Neural cell (in vitro differentiated cells): ENCODE data around the gene CELA3A. TPM values are rescaled to one million over a fixed set of nuclear protein-coding genes. Genes with fewer than 3 reads are reported as not detected.

ENCODE experiments used
- H2AFZ ChIP-seq: fragments of 200-600, 300-800 bp; sonication (generic), shearing (Covaris generic); 2 replicates; pipeline ENCODE4 v1.6.0; 2014; ENCODE audit warnings: low read depth, mild to moderate bottlenecking, antibody characterized with exemption, low read length, moderate library complexity
- H3F3A ChIP-seq: fragments of 200-600 bp; shearing (Covaris generic); 2 replicates; pipeline ENCODE4 v1.6.1; 2016; ENCODE audit warnings: mild to moderate bottlenecking, moderate library complexity, mixed read lengths, antibody characterized with exemption, low read length; ENCODE audit not compliant: insufficient read depth, poor library complexity, severe bottlenecking
- H3K27ac ChIP-seq: fragments of 200-600, 300-800 bp; sonication (generic), shearing (Covaris generic); 2 replicates; pipeline ENCODE4 v1.5.1; 2014; ENCODE audit warnings: mild to moderate bottlenecking, low read length, moderate library complexity
- H3K27me3 ChIP-seq: fragments of 300-800, 200-600 bp; sonication (generic), shearing (Covaris generic); 2 replicates; pipeline ENCODE4 v1.6.0; 2014; ENCODE audit warnings: mild to moderate bottlenecking, low read depth, low read length, moderate library complexity; ENCODE audit not compliant: insufficient read depth
- H3K36me3 ChIP-seq: fragments of 300-800, 200-600 bp; sonication (generic), shearing (Covaris generic); 2 replicates; pipeline ENCODE4 v1.5.1; 2014; ENCODE audit warnings: mild to moderate bottlenecking, antibody characterized with exemption, low read length, moderate library complexity; ENCODE audit not compliant: insufficient read depth
- H3K4me2 ChIP-seq: fragments of 300-800, 200-600 bp; sonication (generic), shearing (Covaris generic); 2 replicates; pipeline ENCODE4 v1.6.0; 2014; ENCODE audit warnings: mild to moderate bottlenecking, low read length
- H3K4me3 ChIP-seq: fragments of 300-800, 200-600 bp; sonication (generic), shearing (Covaris generic); 2 replicates; pipeline ENCODE4 v1.5.1; 2014; ENCODE audit warnings: mild to moderate bottlenecking, low read length, moderate library complexity
- H3K79me2 ChIP-seq: fragments of 200-600 bp; shearing (Covaris generic); replicated peaks from 2 replicates; pipeline ENCODE4 v1.6.0; 2014; ENCODE audit warnings: mild to moderate bottlenecking, low read length, moderate library complexity; ENCODE audit not compliant: insufficient read depth
- H3K9ac ChIP-seq: fragments of 300-800, 200-600 bp; sonication (generic), shearing (Covaris generic); 2 replicates; pipeline ENCODE4 v1.6.1; 2016; ENCODE audit warnings: mild to moderate bottlenecking, low read length, mixed read lengths
- H3K9me2 ChIP-seq: fragments of 200-600 bp; shearing (Covaris generic); 2 replicates; pipeline ENCODE4 v1.6.1; 2016; ENCODE audit warnings: mild to moderate bottlenecking, low read length, mixed read lengths; ENCODE audit not compliant: insufficient read depth
- H3K9me3 ChIP-seq: fragments of 200-600, 300-800 bp; sonication (generic), shearing (Covaris generic); 2 replicates; pipeline ENCODE4 v1.6.1; 2016; ENCODE audit warnings: mild to moderate bottlenecking, mixed run types, low read length, moderate library complexity, mixed read lengths
- H4K20me1 ChIP-seq: fragments of 200-600 bp; shearing (Covaris generic); 2 replicates; pipeline ENCODE4 v1.6.1; 2016; ENCODE audit warnings: mild to moderate bottlenecking, mixed run types; ENCODE audit not compliant: insufficient read depth
- EP300 ChIP-seq: fragments of 450-650 bp; conservative IDR thresholded peaks from 2 replicates; pipeline ENCODE4 v1.6.1; 2014; ENCODE audit warnings: antibody characterized with exemption, mild to moderate bottlenecking, moderate library complexity; ENCODE audit not compliant: poor library complexity, severe bottlenecking
- EZH2 ChIP-seq: fragments of 200-600, 300-800 bp; shearing (Covaris generic), sonication (generic); IDR thresholded peaks from 2 replicates; pipeline ENCODE4 v1.6.1; 2014; ENCODE audit warnings: antibody characterized with exemption, low read length, borderline replicate concordance, mild to moderate bottlenecking; ENCODE audit not compliant: insufficient read depth, poor library complexity, severe bottlenecking
- MXI1 ChIP-seq: fragments of 450-650 bp; conservative IDR thresholded peaks from 2 replicates; pipeline ENCODE4 v1.6.1; 2014; ENCODE audit warnings: antibody characterized with exemption, mild to moderate bottlenecking; ENCODE audit not compliant: poor library complexity, severe bottlenecking
- POLR2AphosphoS5 ChIP-seq: IDR thresholded peaks from 2 replicates; pipeline ENCODE4 v1.6.1; 2012
- RAD21 ChIP-seq: fragments of 450-650 bp; conservative IDR thresholded peaks from 2 replicates; pipeline ENCODE4 v1.6.1; 2014; ENCODE audit warnings: antibody characterized with exemption, mild to moderate bottlenecking, moderate library complexity
- REST ChIP-seq: IDR thresholded peaks from 2 replicates; pipeline ENCODE4 v1.6.1; 2012; ENCODE audit warnings: borderline replicate concordance
- SMC3 ChIP-seq: fragments of 450-650 bp; conservative IDR thresholded peaks from 2 replicates; pipeline ENCODE4 v1.6.1; 2014; ENCODE audit warnings: antibody characterized with exemption, mild to moderate bottlenecking, moderate library complexity; ENCODE audit not compliant: poor library complexity
- TAF1 ChIP-seq: IDR thresholded peaks from 2 replicates; pipeline ENCODE4 v1.6.1; 2012; ENCODE audit warnings: low read depth
- polyA plus RNA-seq: library from polyadenylated mRNA; depleted of rRNA; stranded (reverse); fragments of >200 nt; gene quantifications from 2 replicates; pipeline ENCODE4 v1.2.3, GENCODE V29; 2014
- TF ChIP-seq, protein P1 (sequence below): fragments of 450-650 bp; IDR thresholded peaks from 2 replicates; pipeline ENCODE4 v1.5.1; 2014; ENCODE audit warnings: antibody characterized with exemption, mild to moderate bottlenecking, moderate library complexity; ENCODE audit not compliant: poor library complexity, severe bottlenecking

Gene CELA3A
- polyA plus RNA-seq, 1 donor from 2014 or later: not detected

DNA sequence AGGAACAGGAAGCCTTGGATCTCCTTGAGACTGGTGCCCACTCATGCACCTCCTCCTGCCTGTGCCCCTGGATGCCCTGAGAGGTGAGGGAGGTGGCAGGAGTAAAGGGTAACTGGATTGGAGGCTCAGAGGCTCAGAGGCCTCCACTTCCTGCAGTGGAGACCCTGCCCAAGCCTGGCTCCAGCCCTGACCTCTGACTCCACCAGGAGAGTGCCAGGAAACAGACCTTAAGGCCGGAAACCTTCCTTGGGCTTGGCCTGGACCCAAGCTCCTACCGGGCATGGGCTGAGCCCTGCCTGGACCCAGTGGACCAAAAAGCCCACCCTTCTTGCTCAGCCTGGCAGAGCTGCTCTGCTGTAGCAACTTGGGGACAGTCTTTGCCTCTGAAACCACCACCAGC is 39.7 kb upstream of the CELA3A start:
- no peaks in the 10 kb centered on the region for H3K79me2 ChIP-seq
- H3K9me2 ChIP-seq: no peaks in the 10 kb centered on the region
- H2AFZ ChIP-seq: no peak overlapping the region
- H3K4me2 ChIP-seq: no peak overlapping the region
- no peaks in the 10 kb centered on the region for H3K36me3 ChIP-seq
- no peaks in the 10 kb centered on the region for H3F3A ChIP-seq
- TF ChIP-seq EP300: no peak
- TF ChIP-seq SMC3: no peak
- TF ChIP-seq TAF1: no peak
- no peak for TF ChIP-seq MXI1
- TF ChIP-seq, protein P1, sequence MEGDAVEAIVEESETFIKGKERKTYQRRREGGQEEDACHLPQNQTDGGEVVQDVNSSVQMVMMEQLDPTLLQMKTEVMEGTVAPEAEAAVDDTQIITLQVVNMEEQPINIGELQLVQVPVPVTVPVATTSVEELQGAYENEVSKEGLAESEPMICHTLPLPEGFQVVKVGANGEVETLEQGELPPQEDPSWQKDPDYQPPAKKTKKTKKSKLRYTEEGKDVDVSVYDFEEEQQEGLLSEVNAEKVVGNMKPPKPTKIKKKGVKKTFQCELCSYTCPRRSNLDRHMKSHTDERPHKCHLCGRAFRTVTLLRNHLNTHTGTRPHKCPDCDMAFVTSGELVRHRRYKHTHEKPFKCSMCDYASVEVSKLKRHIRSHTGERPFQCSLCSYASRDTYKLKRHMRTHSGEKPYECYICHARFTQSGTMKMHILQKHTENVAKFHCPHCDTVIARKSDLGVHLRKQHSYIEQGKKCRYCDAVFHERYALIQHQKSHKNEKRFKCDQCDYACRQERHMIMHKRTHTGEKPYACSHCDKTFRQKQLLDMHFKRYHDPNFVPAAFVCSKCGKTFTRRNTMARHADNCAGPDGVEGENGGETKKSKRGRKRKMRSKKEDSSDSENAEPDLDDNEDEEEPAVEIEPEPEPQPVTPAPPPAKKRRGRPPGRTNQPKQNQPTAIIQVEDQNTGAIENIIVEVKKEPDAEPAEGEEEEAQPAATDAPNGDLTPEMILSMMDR: no peak
- no peak for TF ChIP-seq RAD21
- no peak for TF ChIP-seq POLR2AphosphoS5
- TF ChIP-seq EZH2: no peak
- TF ChIP-seq REST: no peak
- H4K20me1 ChIP-seq: no peaks in the 10 kb centered on the region
- H3K9me3 ChIP-seq: no peaks in the 10 kb centered on the region
- no peak overlapping the region for H3K9ac ChIP-seq
- no peak overlapping the region for H3K27ac ChIP-seq
- no peaks in the 10 kb centered on the region for H3K27me3 ChIP-seq
- H3K4me3 ChIP-seq: no peak overlapping the region

- Histone ChIP-seq H3K9me3 (no peaks in the 10 kb centered on the region), H3K79me2 (no peaks in the 10 kb centered on the region), H3K36me3 (no peaks in the 10 kb centered on the region), H3K9me2 (no peaks in the 10 kb centered on the region), H3K27ac (no peak overlapping the region), H3K27me3 (no peaks in the 10 kb centered on the region), H3K4me3 (no peak overlapping the region), H3K9ac (no peak overlapping the region), H4K20me1 (no peaks in the 10 kb centered on the region), H2AFZ (no peak overlapping the region), H3F3A (no peaks in the 10 kb centered on the region), H3K4me2 (no peak overlapping the region)
- TF ChIP-seq EZH2 (no peak), POLR2AphosphoS5 (no peak), RAD21 (peak; percentile 92), TAF1 (no peak), SMC3 (peak; percentile 88), MXI1 (peak; percentile 25)
- TF ChIP-seq, protein P1: peak; percentile 90
Observed at GRCh38 chr1:21963477-21964217, 37.8 kb upstream of the CELA3A start.
